Neuronal stem cell (in vitro differentiated cells): ENCODE results near the gene C2CD5.

Experiments used
- DNase-seq: peaks from one replicate; pipeline ENCODE4 v3.0.0-alpha.2; 2013; ENCODE audit warnings: low spot score
- H2AFZ ChIP-seq: one replicate; pipeline ENCODE4 v1.6.1; 2013; ENCODE audit warnings: mild to moderate bottlenecking, low read length, inconsistent platforms
- H2AK5ac ChIP-seq: 2 replicates; pipeline ENCODE4 v1.6.1; 2013; ENCODE audit warnings: low read depth, mild to moderate bottlenecking, inconsistent platforms, low read length, moderate library complexity, mixed read lengths
- H2BK120ac ChIP-seq: 2 replicates; pipeline ENCODE4 v1.6.1; 2013; ENCODE audit warnings: low read depth, mild to moderate bottlenecking, inconsistent platforms, low read length, moderate library complexity, mixed read lengths
- H2BK12ac ChIP-seq: one replicate; pipeline ENCODE4 v1.6.1; 2013; ENCODE audit warnings: low read length, inconsistent platforms
- H2BK15ac ChIP-seq: 2 replicates; pipeline ENCODE4 v1.6.1; 2013; ENCODE audit warnings: mild to moderate bottlenecking, low read length, inconsistent platforms, mixed read lengths
- H2BK5ac ChIP-seq: one replicate; pipeline ENCODE4 v1.6.1; 2013; ENCODE audit warnings: inconsistent platforms, mild to moderate bottlenecking, low read length, moderate library complexity
- H3K14ac ChIP-seq: one replicate; pipeline ENCODE4 v1.6.1; 2013; ENCODE audit warnings: low read length, inconsistent platforms
- H3K18ac ChIP-seq: 2 replicates; pipeline ENCODE4 v1.6.1; 2013; ENCODE audit warnings: low read length, inconsistent platforms
- H3K23ac ChIP-seq: 2 replicates; pipeline ENCODE4 v1.6.1; 2013; ENCODE audit warnings: low read depth, mild to moderate bottlenecking, mixed read lengths, low read length, inconsistent platforms; ENCODE audit not compliant: poor library complexity
- H3K27ac ChIP-seq: replicated peaks from 3 replicates; pipeline ENCODE4 v1.5.1; 2013; ENCODE audit warnings: low read length, inconsistent platforms
- H3K27me3 ChIP-seq, 3 experiments: 2 replicates each; pipeline ENCODE4 v1.6.1; 2013; ENCODE audit warnings: low read length in 3 of 3, mild to moderate bottlenecking in 2 of 3, inconsistent platforms in 1 of 3, low read depth in 1 of 3, mixed read lengths in 1 of 3, moderate library complexity in 1 of 3; ENCODE audit not compliant: control insufficient read depth in 3 of 3, insufficient read depth in 3 of 3
- H3K36me3 ChIP-seq, 2 donors: replicated peaks in 1 of 2; 2 replicates each; pipeline ENCODE4 v1.6.1; 2013; ENCODE audit warnings: low read length in 2 of 2; ENCODE audit not compliant: control insufficient read depth in 2 of 2, insufficient read depth in 2 of 2
- H3K4ac ChIP-seq: 2 replicates; pipeline ENCODE4 v1.6.1; 2013; ENCODE audit warnings: inconsistent platforms, mild to moderate bottlenecking, low read length, moderate library complexity
- H3K4me1 ChIP-seq, 2 donors: 1 replicate in 1 of 2; 2 replicates in 1 of 2; pipeline ENCODE4 v1.6.1; 2013; ENCODE audit warnings: low read length in 2 of 2, low read depth in 1 of 2; ENCODE audit not compliant: control insufficient read depth in 2 of 2, insufficient read depth in 1 of 2
- H3K4me2 ChIP-seq: one replicate; pipeline ENCODE4 v1.6.1; 2013; ENCODE audit warnings: mild to moderate bottlenecking, low read length, inconsistent platforms; ENCODE audit not compliant: insufficient read depth, poor library complexity, severe bottlenecking
- H3K4me3 ChIP-seq, 2 donors: 2 replicates each; pipeline ENCODE4 v1.5.1; 2013; ENCODE audit warnings: low read length in 2 of 2, mild to moderate bottlenecking in 2 of 2, inconsistent platforms in 1 of 2, moderate library complexity in 1 of 2
- H3K79me1 ChIP-seq: one replicate; pipeline ENCODE4 v1.6.1; 2013; ENCODE audit warnings: low read depth, mild to moderate bottlenecking, inconsistent platforms, low read length, moderate library complexity
- H3K9ac ChIP-seq: one replicate; pipeline ENCODE4 v1.6.1; 2013; ENCODE audit warnings: mild to moderate bottlenecking, low read depth, low read length, inconsistent platforms; ENCODE audit not compliant: poor library complexity
- H3K9me3 ChIP-seq, 2 donors: replicated peaks in 1 of 2; 2 replicates each; pipeline versions ENCODE3 to v1.6.1; 2013; ENCODE audit warnings: low read length in 2 of 2, mild to moderate bottlenecking in 2 of 2, inconsistent platforms in 1 of 2, low read depth in 1 of 2, mixed read lengths in 1 of 2, moderate library complexity in 1 of 2; ENCODE audit not compliant: control insufficient read depth in 2 of 2, insufficient read depth in 1 of 2
- H4K8ac ChIP-seq: one replicate; pipeline ENCODE4 v1.6.1; 2013; ENCODE audit warnings: low read depth, mild to moderate bottlenecking, inconsistent platforms, low read length, moderate library complexity
- H4K91ac ChIP-seq: one replicate; pipeline ENCODE4 v1.6.1; 2013; ENCODE audit warnings: low read length, low read depth, mild to moderate bottlenecking, inconsistent platforms; ENCODE audit not compliant: poor library complexity
- WGBS, 2 donors: extraction: QIAGEN DNeasy Blood & Tissue Kit; methylation state at CpG; one replicate each; pipeline ENCODE4 v1.1.7; 2013; ENCODE audit warnings: missing lambda C conversion rate in 2 of 2, mixed read lengths in 1 of 2; ENCODE audit not compliant: insufficient read length in 2 of 2, insufficient replicate concordance in 1 of 2; ENCODE audit errors: extremely low coverage in 2 of 2; 5-methylcytosine and 5-hydroxymethylcytosine counted together

The C2CD5 gene

DNA sequence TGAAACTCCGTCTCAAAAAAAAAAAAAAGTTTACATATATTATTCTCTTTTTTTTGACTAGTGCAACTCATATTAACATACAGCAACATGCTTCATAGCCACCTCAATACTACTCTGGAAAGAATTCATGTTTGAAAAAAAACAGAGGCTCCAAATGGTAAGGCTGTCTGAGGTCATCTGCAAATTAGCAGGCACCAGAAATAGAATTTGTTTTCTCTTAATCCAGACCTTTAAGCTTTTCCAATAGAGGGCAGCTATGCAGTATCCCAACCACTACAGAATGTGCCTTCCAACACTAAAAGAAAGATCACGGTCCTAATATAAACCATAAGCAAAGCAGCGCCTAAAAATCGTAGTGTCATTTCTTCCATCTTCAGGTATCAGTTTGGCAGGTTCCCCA is 12.0 kb downstream of the C2CD5 start:
- H3K9me3 ChIP-seq: peaks cover 0 to 16% of the 10 kb centered on the region in 2 donors
- no peak overlapping the region for H2BK15ac ChIP-seq
- no peak overlapping the region for H2BK12ac ChIP-seq
- no peak for DNase-seq
- no peak overlapping the region for H4K91ac ChIP-seq
- H4K8ac ChIP-seq: no peak overlapping the region
- no peak overlapping the region for H2BK5ac ChIP-seq
- H3K9ac ChIP-seq: no peak overlapping the region
- H3K27ac ChIP-seq: no peak overlapping the region
- H3K14ac ChIP-seq: no peak overlapping the region
- H3K4me1 ChIP-seq: no peaks in the 10 kb centered on the region
- no peak overlapping the region for H3K4ac ChIP-seq
- WGBS, 2 donors: no CpG with 5 or more reads among the region's 4 CpGs
- no peak overlapping the region for H2BK120ac ChIP-seq
- no peak overlapping the region for H3K4me3 ChIP-seq
- no peaks in the 10 kb centered on the region for H3K79me1 ChIP-seq
- no peaks in the 10 kb centered on the region for H3K27me3 ChIP-seq
- no peak overlapping the region for H2AK5ac ChIP-seq
- H3K18ac ChIP-seq: no peak overlapping the region
- no peak overlapping the region for H2AFZ ChIP-seq
- no peak overlapping the region for H3K4me2 ChIP-seq
- H3K36me3 ChIP-seq: peaks cover 7 to 69% of the 10 kb centered on the region in 2 donors
- H3K23ac ChIP-seq: no peak overlapping the region

DNA sequence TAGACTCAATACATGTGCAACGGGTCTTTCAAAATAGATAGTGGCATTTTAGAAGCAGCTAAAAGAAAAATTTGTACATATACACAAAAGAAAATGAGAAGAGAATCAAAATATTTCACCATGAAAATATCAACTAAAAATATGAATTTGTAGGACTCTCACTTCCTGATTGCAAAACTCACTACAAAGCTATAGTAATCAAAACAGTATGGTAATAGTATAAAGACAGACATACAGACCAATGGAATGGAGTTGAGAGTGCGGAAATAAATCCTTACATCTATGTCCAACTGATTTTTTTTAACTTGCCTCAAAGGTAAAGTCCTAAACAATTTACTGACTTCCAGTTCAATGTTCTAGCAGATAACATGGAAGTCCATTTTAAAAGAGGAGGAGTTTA is 13.1 kb downstream of the C2CD5 start:
- H3K4me2 ChIP-seq: no peak overlapping the region
- no peak for DNase-seq

DNA sequence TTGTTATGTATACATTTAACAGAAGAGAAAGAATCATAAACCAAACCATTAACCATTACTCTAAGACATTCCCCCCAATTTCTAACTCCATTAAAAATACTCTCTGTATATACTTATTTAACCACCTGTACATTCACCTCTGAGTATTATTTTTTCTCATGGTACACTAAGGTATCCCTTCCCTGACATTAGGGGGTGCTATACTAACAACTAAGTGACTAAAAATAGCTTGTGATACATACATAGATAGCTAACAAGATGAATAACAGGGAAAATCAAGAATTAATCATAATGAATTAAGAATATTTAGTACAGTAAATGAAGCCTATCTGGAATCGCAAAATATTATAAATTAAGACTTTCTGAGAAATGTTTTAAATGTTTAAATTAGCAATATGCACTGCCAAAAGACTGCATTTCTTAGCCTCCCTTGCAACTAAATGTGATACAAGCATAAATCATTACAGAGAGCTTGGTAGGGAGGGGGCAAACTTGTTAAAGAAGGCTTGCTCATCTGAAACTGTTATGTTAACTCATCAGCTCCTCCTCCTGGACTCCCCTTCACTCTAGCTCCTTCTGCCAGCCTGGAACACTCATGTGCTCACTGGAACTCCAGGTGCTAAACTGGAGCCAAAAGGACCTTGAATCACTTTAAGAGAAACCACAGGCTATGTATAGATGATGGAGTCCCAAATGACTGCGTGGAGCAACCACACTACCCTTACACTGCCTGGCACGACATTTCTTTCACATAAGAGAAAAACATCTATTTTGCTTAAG is 14.9 kb downstream of the C2CD5 start:
- H3K23ac ChIP-seq: no peak overlapping the region
- no peak overlapping the region for H2BK15ac ChIP-seq
- H3K4me2 ChIP-seq: no peak overlapping the region
- peaks cover 7 to 83% of the 10 kb centered on the region in 2 donors for H3K36me3 ChIP-seq
- H3K27ac ChIP-seq: no peak overlapping the region
- WGBS, 2 donors: no CpG with 5 or more reads among the region's 3 CpGs
- DNase-seq: no peak
- H3K18ac ChIP-seq: no peak overlapping the region
- H2AK5ac ChIP-seq: no peak overlapping the region
- H2BK12ac ChIP-seq: no peak overlapping the region
- H4K8ac ChIP-seq: no peak overlapping the region
- H3K4me1 ChIP-seq: no peaks in the 10 kb centered on the region
- H2BK5ac ChIP-seq: no peak overlapping the region
- no peaks in the 10 kb centered on the region for H3K27me3 ChIP-seq
- no peak overlapping the region for H3K14ac ChIP-seq
- H2BK120ac ChIP-seq: no peak overlapping the region
- peaks cover 0 to 16% of the 10 kb centered on the region in 2 donors for H3K9me3 ChIP-seq
- no peak overlapping the region for H2AFZ ChIP-seq
- H3K79me1 ChIP-seq: no peaks in the 10 kb centered on the region
- no peak overlapping the region for H3K9ac ChIP-seq
- no peak overlapping the region for H4K91ac ChIP-seq
- no peak overlapping the region for H3K4me3 ChIP-seq
- H3K4ac ChIP-seq: no peak overlapping the region

More for the DNA sequence above, 13.1 kb downstream of the C2CD5 start:
- Histone ChIP-seq H3K4me1 (no peaks in the 10 kb centered on the region), H3K27ac (no peak overlapping the region), H3K4me3 (no peak overlapping the region), H3K23ac (no peak overlapping the region), H3K18ac (no peak overlapping the region), H2BK15ac (no peak overlapping the region), H3K79me1 (no peaks in the 10 kb centered on the region), H2AFZ (no peak overlapping the region), H2AK5ac (no peak overlapping the region), H2BK12ac (no peak overlapping the region), H3K27me3 (no peaks in the 10 kb centered on the region), H3K14ac (no peak overlapping the region), H3K36me3 (peaks cover 7 to 75% of the 10 kb centered on the region in 2 donors), H3K4ac (no peak overlapping the region), H3K9me3 (peaks cover 0 to 16% of the 10 kb centered on the region in 2 donors), H2BK5ac (no peak overlapping the region), H4K91ac (no peak overlapping the region), H2BK120ac (no peak overlapping the region), H3K9ac (no peak overlapping the region), H4K8ac (no peak overlapping the region)
- WGBS, 2 donors: no CpG with 5 or more reads among the region's 2 CpGs

DNA sequence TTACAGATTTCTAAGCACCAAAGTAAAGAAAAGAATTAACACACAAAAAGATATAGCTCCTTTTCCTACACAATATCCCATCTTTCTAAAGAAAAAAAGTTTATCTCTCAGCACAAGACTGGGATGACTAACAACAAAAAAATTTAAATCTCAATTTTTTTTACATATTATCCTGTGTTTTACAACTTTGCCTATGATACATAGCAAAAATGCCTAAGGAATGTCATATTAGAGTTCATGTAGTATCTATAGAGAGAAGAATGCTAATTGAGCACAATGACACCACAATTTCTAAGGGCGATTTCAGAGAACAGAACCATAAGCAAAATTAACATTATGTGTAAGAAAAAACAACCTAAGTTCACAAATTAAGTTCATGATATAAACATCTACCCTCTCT is 16.3 kb downstream of the C2CD5 start:
- no peak for DNase-seq
- H3K27ac ChIP-seq: no peak overlapping the region

More for the DNA sequence above, 16.3 kb downstream of the C2CD5 start:
- H3K18ac ChIP-seq: no peak overlapping the region
- no peak overlapping the region for H4K91ac ChIP-seq
- no peak overlapping the region for H2BK120ac ChIP-seq
- no peaks in the 10 kb centered on the region for H3K27me3 ChIP-seq
- no peak overlapping the region for H2AFZ ChIP-seq
- H3K4me3 ChIP-seq: no peak overlapping the region
- no CpG with 5 or more reads among the region's 1 CpG for WGBS, 2 donors
- H3K4me1 ChIP-seq: no peaks in the 10 kb centered on the region
- H3K14ac ChIP-seq: no peak overlapping the region
- no peak overlapping the region for H2BK12ac ChIP-seq
- peaks cover 8 to 83% of the 10 kb centered on the region in 2 donors for H3K36me3 ChIP-seq
- H3K9ac ChIP-seq: no peak overlapping the region
- peaks cover 1% of the 10 kb centered on the region for H3K79me1 ChIP-seq
- peaks cover 0 to 14% of the 10 kb centered on the region in 2 donors for H3K9me3 ChIP-seq
- no peak overlapping the region for H2BK15ac ChIP-seq
- no peak overlapping the region for H3K4me2 ChIP-seq
- H3K23ac ChIP-seq: no peak overlapping the region
- no peak overlapping the region for H4K8ac ChIP-seq
- no peak overlapping the region for H3K4ac ChIP-seq
- no peak overlapping the region for H2BK5ac ChIP-seq
- no peak overlapping the region for H2AK5ac ChIP-seq
